Astrocyte (in vitro differentiated cells and primary cell): ENCODE measurements around the gene CORO2B.

ENCODE experiments used
- EZH2 ChIP-seq: IDR thresholded peaks from 2 replicates; pipeline ENCODE4 v1.6.1; 2012; ENCODE audit warnings: mild to moderate bottlenecking, low read length, inconsistent platforms; ENCODE audit not compliant: insufficient read depth
- TF ChIP-seq, protein P1 (sequence below): IDR thresholded peaks from 2 replicates; pipeline ENCODE4 v1.5.1; 2011; ENCODE audit warnings: low read depth, mild to moderate bottlenecking, inconsistent platforms, low read length, moderate library complexity; ENCODE audit not compliant: insufficient read depth

DNA sequence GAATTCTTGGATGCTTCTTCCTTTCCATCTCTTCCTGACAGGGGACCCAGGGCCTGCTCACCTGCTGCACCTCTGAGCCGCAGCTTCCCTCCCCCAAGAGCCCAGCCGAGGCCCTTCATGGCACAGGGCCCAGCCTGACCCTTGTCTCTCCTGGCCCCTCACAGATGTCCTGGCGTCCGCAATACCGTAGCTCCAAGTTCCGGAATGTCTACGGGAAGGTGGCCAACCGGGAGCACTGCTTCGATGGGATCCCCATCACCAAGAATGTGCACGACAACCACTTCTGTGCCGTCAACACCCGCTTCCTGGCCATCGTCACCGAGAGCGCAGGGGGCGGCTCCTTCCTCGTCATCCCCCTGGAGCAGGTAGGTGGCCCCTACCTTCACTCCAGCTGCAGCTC, 66.2 kb downstream of the CORO2B start:
- TF ChIP-seq, protein P1, sequence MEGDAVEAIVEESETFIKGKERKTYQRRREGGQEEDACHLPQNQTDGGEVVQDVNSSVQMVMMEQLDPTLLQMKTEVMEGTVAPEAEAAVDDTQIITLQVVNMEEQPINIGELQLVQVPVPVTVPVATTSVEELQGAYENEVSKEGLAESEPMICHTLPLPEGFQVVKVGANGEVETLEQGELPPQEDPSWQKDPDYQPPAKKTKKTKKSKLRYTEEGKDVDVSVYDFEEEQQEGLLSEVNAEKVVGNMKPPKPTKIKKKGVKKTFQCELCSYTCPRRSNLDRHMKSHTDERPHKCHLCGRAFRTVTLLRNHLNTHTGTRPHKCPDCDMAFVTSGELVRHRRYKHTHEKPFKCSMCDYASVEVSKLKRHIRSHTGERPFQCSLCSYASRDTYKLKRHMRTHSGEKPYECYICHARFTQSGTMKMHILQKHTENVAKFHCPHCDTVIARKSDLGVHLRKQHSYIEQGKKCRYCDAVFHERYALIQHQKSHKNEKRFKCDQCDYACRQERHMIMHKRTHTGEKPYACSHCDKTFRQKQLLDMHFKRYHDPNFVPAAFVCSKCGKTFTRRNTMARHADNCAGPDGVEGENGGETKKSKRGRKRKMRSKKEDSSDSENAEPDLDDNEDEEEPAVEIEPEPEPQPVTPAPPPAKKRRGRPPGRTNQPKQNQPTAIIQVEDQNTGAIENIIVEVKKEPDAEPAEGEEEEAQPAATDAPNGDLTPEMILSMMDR, result no peak
- no peak for TF ChIP-seq EZH2
